HG03045 (cell line): ENCODE data around the gene UGT1A9.

Experiments
- ATAC-seq: cut with Tn5 transposase; IDR thresholded peaks from one replicate; pipeline ENCODE4 v1.9.1; 2021; ENCODE audit warnings: mild to moderate bottlenecking, moderate library complexity; ENCODE audit not compliant: unreplicated experiment

The UGT1A9 gene

DNA sequence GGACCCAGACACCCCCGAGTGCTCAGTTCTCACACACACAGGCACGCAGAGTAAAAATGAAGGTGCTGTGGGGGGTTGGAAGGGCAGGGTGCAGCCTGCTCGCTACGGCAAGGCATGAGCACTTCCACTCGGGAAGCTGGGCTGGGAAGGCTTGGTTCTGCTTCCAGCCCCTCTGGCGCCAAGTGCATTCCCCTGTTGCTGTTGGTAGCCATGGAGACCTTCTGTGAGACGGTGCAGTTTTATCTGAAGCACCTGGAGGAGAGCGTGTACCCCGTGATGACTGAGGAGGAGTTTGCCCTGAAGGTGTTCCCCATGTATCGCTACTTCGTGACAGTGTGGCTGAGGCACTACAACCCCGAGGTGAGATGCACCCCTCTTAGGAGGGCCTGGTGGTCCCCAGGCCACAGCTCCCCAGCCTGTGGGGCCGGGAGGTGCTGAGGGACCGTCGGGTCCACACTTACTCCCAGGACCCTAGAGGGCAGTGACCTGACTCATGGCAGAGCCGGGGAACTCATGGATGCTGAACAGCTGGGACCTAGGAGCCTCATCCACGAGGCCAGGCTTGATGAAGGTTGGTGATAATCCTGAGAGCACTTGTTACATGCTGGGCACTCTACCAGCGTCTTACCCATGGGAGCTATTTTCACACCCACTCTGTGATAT lies 121.9 kb downstream of the UGT1A9 start:
- no peak for ATAC-seq

DNA sequence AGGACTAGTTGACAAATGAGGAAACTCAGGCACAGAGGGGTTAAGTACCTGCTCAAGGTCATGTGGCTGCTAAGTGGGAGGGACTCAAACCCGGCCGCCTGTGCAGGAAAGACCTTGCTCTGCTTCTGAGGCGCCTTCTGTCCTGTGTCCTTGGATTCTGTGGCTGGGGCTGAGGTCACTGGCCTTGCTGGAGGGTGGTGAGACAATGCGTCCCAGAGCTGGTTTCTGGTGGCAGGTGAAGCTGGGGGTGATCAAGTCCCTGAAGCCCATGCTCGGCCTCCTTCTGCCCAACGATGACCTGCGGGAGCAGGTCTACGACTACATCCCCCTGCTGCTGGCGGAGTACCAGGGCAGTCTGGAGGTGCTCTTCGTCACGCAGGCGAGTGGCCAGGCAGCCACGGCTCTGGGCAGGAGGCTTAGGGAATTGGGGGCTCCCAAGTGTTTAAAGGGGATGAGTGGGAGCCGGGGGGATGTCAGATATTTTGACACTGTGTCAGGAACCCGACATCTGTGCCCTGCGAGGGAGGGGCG lies 122.5 kb downstream of the UGT1A9 start:
- no peak for ATAC-seq

DNA sequence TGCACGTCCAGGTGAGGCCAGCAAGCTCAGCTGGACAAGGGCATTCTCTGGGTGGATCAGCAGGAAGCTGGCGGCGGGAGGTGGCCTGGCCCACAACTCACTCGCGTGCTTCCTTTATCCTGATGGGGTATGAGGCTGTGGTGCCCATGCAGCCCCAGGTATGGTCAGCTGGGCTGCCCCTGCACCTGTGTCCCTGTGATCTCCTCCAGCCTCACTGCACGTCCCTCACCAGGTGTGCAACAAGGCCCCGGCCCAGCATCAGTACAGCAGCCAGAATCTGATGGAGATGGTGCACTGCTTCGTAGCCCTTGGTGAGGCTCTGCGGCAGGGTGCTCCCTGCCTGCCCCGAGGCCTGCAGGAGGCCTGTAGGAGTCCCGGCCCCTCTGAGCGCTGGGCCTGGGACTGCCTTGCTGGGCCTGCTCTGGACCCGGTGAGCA lies 124.1 kb downstream of the UGT1A9 start:
- no peak for ATAC-seq

DNA sequence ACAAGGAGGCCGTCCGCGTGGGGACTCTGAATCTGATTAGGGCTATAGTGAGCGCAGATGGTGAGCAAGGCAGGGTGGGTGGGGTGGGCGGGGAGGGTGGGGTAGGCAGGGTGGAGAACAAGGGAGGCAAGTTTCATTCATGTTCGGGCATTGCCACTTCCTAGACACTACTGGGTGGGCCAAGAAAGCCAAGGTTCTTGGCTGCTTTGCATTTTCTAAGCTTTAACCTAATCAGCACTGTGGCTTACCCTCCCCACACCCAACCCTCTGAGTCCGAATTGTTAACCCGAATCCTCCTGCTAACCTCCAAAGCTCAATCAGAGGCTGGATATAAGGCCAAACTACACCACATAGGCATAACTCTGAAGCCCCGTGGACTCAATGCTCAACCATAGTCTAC lies 124.6 kb downstream of the UGT1A9 start:
- ATAC-seq = no peak

DNA sequence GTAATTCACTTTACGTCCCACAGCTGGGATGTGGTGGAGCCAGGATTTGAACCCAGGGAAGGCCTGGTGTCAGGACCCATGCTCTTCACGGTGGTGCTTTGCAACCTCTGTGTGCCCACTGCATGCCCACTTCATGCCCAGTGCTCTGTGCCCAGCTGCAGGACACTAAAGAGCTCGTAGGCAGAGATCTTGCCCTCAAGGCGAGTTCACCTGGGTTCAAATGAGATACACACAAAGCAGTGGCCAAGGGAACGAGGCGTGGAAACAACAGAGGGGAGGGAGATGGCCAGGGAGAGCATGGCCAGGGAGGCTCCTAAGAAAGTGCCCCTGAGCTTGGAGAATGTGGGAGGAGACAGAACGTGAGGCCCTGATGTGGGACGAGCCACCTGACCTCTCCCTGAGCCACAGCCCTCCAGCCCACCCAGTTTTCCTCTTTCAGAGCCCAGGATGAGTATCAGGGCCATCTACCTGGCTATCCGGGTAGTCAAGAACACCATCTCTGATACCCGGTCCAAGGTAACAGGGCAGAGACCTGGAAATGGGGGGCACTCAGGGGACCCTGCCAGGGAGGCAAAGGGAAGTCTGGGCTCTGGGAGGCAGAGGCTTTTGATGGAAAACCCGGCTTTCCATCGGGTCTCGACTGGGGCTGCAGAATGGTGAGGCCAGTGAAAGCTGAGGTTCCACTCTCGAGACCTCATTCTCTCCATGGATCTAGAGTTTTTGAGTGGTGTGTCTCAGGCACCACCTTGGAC lies 126.8 kb downstream of the UGT1A9 start:
- no peak for ATAC-seq

DNA sequence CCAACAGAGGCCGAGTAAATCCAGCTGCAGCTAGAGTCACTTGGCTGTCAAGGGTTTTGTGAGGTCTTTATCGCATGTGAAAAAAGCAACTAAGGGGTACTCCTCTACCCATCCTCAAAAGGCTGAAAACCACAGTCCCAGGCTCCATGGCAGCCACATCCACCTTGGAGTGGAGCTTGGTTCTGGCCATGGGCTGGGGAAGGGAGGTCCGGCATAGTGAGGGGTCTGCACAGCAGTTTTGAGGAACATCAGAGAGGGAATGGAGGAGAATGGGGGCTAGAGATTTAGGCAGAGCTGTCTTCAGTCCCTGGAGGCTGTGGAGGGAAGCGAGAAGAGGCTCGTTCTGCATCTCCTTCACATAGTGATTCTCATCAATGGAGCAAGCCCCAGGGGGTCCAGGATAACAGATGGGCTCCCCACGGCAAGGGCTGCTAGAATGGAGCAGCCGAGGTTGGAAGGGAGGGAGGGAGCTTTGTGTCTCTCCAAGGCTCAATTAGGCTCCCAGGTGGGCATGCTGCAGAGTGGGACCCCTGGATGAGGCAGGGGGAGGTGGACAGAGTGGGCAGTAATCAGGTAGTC lies 127.5 kb downstream of the UGT1A9 start:
- no peak for ATAC-seq

DNA sequence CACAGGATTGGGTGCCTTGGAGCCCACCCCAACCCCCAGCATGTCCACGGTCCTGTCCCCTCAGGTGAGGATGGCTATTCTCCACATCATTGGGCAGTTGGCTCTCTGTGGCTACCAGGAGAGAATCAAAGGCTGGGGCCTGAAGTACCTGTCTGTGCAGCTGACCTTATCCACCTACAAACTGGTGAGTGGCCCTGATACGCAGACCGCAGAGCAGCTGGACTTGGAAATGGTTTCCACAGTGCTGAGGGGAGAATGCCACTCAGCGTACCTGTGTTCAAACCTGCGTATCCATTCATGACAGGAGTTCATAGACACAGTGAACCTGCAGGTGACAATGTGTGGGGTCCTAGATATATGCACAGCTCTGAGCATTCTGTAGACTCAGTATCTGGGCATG lies 128.0 kb downstream of the UGT1A9 start:
- no peak for ATAC-seq

DNA sequence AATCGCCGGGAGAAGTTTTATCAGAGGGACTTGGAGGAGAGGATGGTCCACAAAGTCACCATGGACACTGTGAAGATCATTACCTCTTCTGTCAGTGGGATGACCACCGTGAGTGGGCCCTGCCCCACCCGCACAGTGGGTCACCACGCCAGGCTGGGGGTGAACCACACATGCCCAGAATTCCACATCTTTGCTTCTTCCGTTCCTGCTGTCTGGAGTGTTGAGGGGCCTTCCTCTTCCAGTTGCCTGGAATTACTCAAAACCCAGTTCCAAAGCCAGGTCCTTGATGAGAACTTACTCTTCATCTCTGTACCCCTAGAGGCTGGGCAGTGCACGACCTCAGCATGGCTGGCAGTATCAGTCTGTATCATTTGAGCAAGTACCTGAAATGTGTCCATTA lies 128.5 kb downstream of the UGT1A9 start:
- no peak for ATAC-seq

DNA sequence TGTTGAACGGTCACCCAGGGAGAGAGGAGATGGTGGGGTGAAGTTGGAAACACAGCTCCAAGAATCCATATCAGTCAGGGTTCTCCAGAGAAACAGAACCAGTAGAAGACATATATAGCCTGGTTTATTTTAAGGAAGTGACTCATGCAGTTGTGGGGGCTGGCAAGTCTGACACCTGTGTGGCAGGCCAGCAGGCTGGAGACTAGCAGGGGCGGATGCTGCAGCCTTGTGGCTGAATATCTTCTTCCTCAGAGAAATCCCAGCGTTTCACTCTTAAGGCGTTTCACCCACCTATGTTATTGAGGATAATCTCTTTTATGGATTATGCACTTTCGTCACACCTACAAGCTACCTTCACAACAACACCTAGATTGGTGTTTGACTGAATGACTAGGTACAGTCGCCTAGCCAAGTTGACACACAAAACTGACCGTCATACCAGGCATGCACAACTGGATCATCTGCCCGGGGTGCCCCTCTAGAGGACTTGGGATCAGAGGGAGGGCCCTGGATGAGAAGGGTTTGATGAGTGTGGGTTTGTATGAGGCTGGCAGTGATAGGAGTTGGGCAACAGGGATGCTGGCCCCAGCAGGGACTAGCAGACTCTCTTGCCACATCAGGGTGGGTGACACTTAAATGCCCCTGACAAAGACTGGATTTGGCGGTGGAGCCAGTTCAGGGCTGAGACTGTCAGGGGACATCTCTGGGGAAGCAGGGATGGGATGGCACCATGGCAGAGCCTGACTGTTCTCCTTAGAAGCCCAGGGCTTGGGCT lies 129.8 kb downstream of the UGT1A9 start:
- ATAC-seq = no peak

DNA sequence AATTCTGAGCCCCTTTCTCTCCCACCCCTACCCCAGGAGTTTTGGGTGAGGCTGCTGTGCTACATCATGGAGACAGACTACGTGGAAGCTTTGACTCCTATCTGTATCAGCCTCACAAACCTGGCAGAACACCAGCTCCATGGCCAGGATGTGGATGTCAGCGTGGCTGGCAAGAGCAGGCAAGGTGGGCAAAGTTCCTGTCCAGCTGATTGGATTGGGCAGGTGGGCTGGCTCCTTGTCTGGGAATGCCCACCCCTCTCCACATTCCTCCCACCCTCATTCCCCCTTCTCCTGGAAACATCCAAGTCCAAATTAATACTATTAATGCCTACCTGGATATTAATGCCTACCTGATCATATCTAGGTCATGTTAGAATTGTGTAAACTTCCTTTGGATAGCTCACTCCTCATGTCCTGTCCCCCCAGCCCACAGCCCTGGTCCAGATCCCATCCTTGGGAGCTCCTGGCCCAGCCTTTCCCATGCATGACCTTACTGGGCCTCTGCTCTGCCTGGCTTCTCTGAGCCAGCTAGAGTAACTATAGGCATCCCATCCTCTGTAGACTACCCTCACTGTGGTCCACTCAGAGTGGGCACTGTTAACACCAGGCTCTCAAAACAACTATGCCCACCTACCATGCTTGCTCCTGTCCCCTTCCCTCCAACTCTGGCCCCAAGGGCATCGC lies 130.6 kb downstream of the UGT1A9 start:
- no peak for ATAC-seq

DNA sequence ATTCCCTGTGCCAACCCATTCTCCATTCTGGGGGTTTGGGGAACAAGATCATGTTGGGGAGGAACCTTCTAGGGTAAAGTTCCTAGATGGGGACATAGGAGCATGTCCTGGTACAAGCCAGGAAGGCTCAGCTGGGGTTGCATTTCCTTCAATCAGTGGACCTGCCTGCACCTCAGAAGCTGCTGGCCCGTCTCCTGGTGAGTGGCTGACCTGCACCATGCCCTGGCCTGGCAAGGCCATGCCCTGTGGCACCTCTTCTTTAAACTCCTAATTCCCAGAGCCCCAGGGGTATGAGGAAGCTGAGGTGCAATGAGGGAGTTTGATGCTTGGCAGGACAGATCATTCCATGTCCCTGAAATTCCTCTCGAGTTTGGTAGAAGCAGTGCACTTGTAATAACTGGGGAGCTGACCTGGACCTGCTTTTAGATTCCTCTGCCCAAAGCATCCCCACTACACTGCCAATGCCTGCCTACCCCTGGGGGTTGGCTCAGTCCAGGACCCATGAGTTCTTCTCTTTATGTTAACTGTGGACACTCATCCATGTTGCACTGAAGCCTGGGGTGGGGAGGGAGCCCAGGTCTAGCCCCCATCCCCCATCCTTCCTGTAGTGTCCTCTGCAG lies 131.7 kb downstream of the UGT1A9 start:
- no peak for ATAC-seq

DNA sequence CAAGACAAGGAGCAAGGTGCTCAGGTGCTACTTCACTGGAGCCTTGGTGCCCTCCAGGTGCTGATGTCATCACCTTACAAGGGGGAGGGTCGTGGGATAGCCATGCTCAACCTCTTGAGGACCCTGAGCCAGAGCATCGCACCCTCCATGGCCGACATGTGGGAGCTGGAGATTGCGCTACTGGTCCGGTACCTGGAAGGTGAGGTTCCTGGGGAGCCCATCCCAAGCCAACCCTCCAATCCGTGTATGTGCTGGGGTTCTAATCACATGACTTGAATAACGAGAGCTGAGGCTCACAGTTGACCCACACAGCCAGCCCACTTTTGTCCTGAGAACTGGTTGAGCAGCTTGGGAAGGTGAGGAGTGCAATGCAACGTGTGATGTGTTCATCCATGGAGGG lies 132.3 kb downstream of the UGT1A9 start:
- ATAC-seq = no peak

DNA sequence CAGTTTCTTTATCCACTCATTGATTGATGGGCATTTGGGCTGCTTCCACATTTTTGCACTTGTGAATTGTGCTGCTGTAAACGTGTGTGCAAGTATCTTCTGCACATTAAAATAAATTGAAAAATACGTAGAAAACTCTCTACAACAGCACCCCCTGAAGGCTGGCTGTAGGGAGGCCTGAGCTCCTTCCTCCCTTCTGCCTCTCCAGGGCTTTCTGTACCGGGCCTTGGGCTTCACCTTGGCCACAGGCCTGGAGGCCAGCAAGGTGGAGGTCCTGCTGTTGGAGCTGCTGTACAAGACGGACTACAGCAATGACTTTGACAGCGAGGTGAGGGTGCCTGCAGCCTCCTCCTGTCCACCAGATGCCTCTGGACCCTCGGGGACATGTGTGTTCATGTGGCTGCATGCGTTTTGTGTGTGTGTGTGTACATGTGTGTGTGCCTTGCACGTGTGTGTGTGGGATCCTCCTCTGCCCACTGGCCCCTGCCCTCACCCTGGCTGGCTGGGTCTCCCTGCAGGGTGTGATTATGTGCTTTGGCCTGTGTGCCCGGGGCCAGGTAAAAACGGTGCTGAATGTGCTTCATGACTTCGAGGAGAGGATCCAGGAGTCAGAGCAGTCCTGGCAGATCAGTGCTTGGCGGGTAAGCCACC lies 135.6 kb downstream of the UGT1A9 start:
- no peak for ATAC-seq

DNA sequence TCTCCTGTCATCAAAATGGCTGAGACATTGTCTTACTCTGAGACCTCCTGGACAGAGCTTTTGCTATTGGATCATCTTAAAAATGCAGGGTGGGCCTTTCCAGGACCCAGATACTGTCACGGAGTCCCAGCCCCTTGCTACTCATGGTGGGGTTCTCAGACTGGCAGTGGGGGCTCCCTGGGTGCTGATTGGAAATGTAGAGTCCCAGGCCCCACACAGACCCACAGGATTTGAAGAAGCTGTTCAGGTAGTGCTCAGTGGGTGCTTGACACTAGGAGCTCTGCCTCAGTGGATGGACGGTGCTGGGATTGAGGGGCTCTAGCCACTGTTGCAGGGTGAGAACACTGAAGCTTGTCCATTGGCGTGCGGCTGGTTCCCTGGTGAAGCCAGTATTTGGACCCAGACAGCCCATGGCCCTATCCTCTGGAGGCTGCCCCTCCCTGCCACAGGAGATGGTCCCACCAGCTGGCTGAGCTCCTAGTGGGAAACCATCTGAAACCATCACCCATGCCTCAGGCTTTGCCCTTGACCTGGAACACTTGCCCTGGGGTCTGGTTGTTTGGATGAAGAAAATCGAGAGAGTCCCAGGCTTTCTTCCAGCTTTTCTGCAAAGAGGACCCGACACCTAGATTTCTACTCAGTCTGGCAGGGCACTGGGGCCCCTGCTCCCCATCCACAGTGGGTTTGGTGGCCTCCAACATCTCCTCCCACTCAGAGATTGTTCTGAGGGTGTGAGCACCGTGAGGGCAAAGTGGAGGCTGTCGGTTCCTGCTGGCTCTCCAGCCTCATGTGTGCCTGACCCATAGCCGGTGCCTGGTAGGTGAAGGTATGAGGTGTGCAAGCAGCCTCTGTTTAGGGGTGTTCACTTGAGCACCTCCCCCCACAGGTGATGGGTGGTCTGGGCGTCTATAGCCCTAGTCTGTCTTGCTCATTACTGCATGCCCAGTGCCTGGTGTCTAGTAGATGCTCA lies 136.6 kb downstream of the UGT1A9 start:
- ATAC-seq = no peak

DNA sequence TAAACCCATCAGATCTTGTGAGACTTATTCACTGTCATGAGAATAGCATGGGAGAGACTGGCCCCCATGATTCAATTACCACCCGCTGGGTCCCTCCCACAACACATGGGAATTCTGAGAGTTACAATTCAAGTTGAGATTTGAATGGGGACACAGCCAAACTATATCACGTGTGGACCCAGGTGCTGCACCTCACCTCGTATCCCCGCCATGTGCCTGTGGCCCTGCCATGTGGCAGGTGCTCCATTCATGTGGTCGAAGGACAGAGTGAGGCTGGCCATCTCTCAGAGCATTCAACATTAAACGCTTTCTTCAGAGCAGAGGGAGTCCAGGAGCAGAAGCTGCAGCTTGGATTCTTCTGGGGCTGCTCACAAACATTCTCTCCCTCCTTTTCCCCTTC lies 138.7 kb downstream of the UGT1A9 start:
- ATAC-seq = no peak

DNA sequence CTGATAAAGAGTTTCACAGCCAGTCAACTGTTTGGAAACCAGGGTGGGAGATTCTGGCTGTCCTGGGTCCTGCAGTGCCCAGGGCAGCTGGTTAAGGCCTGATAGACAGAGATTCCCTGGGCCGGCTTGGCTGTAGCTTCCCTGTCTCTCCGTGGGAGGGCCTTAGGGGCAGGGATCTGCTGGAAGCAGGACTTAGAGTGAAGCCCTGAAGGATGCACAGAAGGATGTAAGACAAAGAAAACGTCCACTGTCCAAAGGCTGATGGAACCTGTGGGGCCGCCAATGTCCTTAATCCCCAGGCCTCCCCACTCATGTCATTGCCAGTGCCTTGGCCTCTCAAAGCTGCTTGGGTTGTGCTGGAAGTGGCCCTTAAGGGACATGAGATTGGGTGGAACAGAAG lies 139.4 kb downstream of the UGT1A9 start:
- no peak for ATAC-seq

DNA sequence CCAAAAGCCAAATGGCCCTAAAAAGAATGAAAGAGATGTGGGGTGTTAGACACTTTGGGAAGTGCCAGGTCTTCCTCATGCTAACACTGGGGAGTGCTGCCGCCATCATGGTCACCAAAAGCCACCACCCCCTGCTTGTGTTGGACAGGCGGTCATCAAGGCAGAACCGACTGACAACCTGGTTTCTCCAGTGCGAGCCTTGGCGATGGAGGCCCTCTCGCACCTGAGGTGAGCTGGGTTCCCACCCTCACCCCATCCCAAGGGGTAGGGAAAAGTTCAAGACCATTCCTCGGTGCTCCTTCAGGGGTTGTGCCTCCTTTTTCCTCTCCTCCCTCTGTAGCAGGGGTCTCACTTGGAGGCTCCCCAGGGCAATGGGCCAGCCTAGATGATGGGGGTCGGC lies 140.0 kb downstream of the UGT1A9 start:
- no peak for ATAC-seq

DNA sequence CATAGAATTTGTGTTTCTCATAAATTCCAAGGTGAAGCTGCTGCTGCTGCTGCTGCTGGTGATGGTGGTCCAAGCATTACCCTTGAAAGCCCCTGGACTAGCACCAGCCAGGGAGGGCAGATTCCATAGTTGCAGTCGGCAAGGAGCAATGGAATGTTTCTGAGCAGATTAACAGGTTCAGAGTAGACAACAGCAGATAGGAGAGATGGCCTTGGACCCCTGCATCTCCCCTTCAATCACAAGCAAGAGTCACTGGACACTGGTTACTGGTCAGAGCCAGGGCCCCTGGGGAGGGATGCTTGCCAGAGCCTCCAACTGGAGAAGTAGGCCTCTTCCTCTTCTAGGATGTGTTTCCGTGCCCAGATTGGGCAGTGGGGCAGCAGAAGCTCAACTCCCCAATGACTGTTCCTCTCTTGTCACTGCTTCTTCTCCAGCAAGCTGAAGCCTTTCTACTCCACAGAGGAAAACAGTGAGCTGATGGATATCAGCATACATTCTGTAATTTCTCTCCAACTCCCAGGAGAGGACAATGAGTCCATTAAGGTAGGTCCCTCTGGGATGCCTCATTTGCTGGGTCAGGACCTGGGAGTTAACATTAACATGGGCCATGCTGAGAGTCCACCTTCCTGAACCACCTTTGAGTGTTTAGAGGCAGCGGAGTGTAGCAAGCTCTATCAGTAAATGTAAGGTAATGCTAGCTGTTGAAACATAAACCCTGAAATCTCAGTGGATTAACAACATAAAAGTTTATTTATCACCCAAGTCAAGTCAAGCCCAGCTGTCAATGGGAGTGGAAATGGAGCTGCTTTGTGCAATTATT lies 141.7 kb downstream of the UGT1A9 start:
- ATAC-seq = no peak
